GM06990 (cell line): ENCODE measurements around the gene HOXB3.
A peak's percentile ranks its signal among the peaks of the same experiment; 100 is the strongest.

Experiments
- DNase-seq: peaks from one replicate; pipeline ENCODE4 v3.0.0-alpha.2; 2011; ENCODE audit not compliant: insufficient read length; ENCODE audit errors: extremely low read depth
- H3K27me3 ChIP-seq: replicated peaks from 2 replicates; pipeline ENCODE4 v1.6.0; 2011; ENCODE audit warnings: low read length; ENCODE audit not compliant: control insufficient read depth, insufficient read depth
- H3K36me3 ChIP-seq: 2 replicates; pipeline ENCODE4 v1.5.1; 2011; ENCODE audit warnings: low read length; ENCODE audit not compliant: control insufficient read depth, insufficient read depth
- H3K4me3 ChIP-seq: replicated peaks from 2 replicates; pipeline ENCODE4 v1.5.1; 2011; ENCODE audit warnings: low read depth, mild to moderate bottlenecking, control low read depth, low read length
- CTCF ChIP-seq: IDR thresholded peaks from 2 replicates; pipeline ENCODE4 v1.5.1; 2011; ENCODE audit warnings: low read length, control low read depth, mild to moderate bottlenecking, inconsistent platforms; ENCODE audit not compliant: insufficient read depth, poor library complexity, severe bottlenecking

HOXB3 gene

GRCh38 chr17:48578616-48579470 is 11.2 kb downstream of the HOXB3 start:
- no peaks in the 10 kb centered on the region for H3K36me3 ChIP-seq

GRCh38 chr17:48577946-48578615 is 12.0 kb downstream of the HOXB3 start, which contains the start of gene HOXB4:
Gene HOXB4 (minus strand): TSS chr17:48578350. CDS start chr17:48578319, 31 bp downstream.
- peak; percentile 68 for DNase-seq

More at GRCh38 chr17:48578616-48579470, 11.2 kb downstream of the HOXB3 start:
- H3K27me3 ChIP-seq, result no peaks in the 10 kb centered on the region
- peak; percentile 22 for TF ChIP-seq CTCF
- no peak for DNase-seq
- H3K4me3 ChIP-seq, result peak overlapping the region; percentile 75

GRCh38 chr17:48577330-48577945 is 12.6 kb downstream of the HOXB3 start:
- Histone ChIP-seq H3K27me3 (no peaks in the 10 kb centered on the region), H3K4me3 (peak overlapping the region; percentile 75)
- DNase-seq, result no peak

More at GRCh38 chr17:48577946-48578615, 12.0 kb downstream of the HOXB3 start, which contains the start of gene HOXB4:
- no peak for TF ChIP-seq CTCF
- Histone ChIP-seq H3K36me3 (no peaks in the 10 kb centered on the region), H3K27me3 (no peaks in the 10 kb centered on the region), H3K4me3 (peak within 1 kb of the TSS; percentile 75)

GRCh38 chr17:48576479-48577309 is 13.3 kb downstream of the HOXB3 start:
- peak overlapping the region; percentile 75 for H3K4me3 ChIP-seq
- DNase-seq, result no peak
- no peak for TF ChIP-seq CTCF
- H3K27me3 ChIP-seq, result no peaks in the 10 kb centered on the region
- no peaks in the 10 kb centered on the region for H3K36me3 ChIP-seq

More at GRCh38 chr17:48577330-48577945, 12.6 kb downstream of the HOXB3 start:
- no peak for TF ChIP-seq CTCF
- no peaks in the 10 kb centered on the region for H3K36me3 ChIP-seq
